H1 (cell line): ENCODE data around the gene GRAMD1B. TPM values are rescaled to one million over a fixed set of nuclear protein-coding genes. Genes with fewer than 3 reads are reported as not detected.

Source experiments
- CTCF ChIA-PET: fragments of 300-600 bp; sonication (Branson Sonifier 250); formaldehyde crosslinking; loops from one replicate; lab custom pipeline; 2021; ENCODE audit not compliant: partially characterized antibody; lab: Charles Lee
- POLR2A ChIA-PET: fragments of 300-600 bp; sonication (Branson Sonifier 250); formaldehyde crosslinking; loops from one replicate; lab custom pipeline; 2021; ENCODE audit warnings: inconsistent platforms; ENCODE audit not compliant: partially characterized antibody; lab: Charles Lee
- DNase-seq, 2 experiments: peaks; one replicate each; pipeline versions ENCODE4 v3.0.0 to v3.0.0-alpha.2; 2010 to 2022; ENCODE audit warnings: low spot score in 2 of 2, low read depth in 1 of 2, mixed read lengths in 1 of 2
- FAIRE-seq: peaks from 2 replicates; lab custom pipeline; 2011; peaks lifted over from hg19 to GRCh38; lab: Jason Lieb, UNC
- H2AFZ ChIP-seq: 2 replicates; pipeline ENCODE4 v1.8.1; 2012; ENCODE audit warnings: low read length, inconsistent platforms
- H2AK5ac ChIP-seq: 2 replicates; pipeline ENCODE4 v1.6.1; 2013; ENCODE audit warnings: low read depth, low read length
- H2BK120ac ChIP-seq: replicated peaks from 2 replicates; pipeline ENCODE3; 2013; ENCODE audit warnings: low read depth, low read length, inconsistent platforms
- H2BK12ac ChIP-seq: 2 replicates; pipeline ENCODE4 v1.6.1; 2013; ENCODE audit warnings: low read depth, low read length
- H2BK15ac ChIP-seq: 2 replicates; pipeline ENCODE4 v1.6.1; 2013; ENCODE audit warnings: low read length
- H2BK20ac ChIP-seq: 2 replicates; pipeline ENCODE4 v1.6.1; 2013; ENCODE audit warnings: low read length
- H2BK5ac ChIP-seq: 2 replicates; pipeline ENCODE4 v1.6.1; 2013; ENCODE audit warnings: low read depth, low read length
- H3K14ac ChIP-seq: 2 replicates; pipeline ENCODE4 v1.6.1; 2013; ENCODE audit warnings: inconsistent platforms; ENCODE audit not compliant: insufficient read length
- H3K18ac ChIP-seq: 2 replicates; pipeline ENCODE4 v1.6.1; 2013; ENCODE audit warnings: low read length; ENCODE audit errors: extremely low read depth
- H3K23ac ChIP-seq: 2 replicates; pipeline ENCODE4 v1.6.1; 2013; ENCODE audit warnings: inconsistent platforms; ENCODE audit not compliant: insufficient read length
- H3K23me2 ChIP-seq: 2 replicates; pipeline ENCODE4 v1.6.1; 2013; ENCODE audit warnings: low read depth, low read length
- H3K27ac ChIP-seq: 2 replicates; pipeline ENCODE4 v1.6.1; 2011; ENCODE audit warnings: low read depth, low read length, inconsistent platforms
- H3K27me3 ChIP-seq, 4 experiments: replicated peaks in 1 of 4; 1 replicate in 1 of 4; 2 replicates in 3 of 4; pipeline versions ENCODE4 v1.6.1 to v1.8.1; 2011 to 2013; ENCODE audit warnings: low read length in 3 of 4, mild to moderate bottlenecking in 3 of 4, inconsistent platforms in 2 of 4, mixed read lengths in 2 of 4, moderate library complexity in 1 of 4; ENCODE audit not compliant: control insufficient read depth in 3 of 4, insufficient read depth in 3 of 4; ENCODE audit errors: extremely low read depth in 1 of 4
- H3K36me3 ChIP-seq, 4 experiments: 2 replicates each; pipeline versions ENCODE4 v1.6.1 to v1.8.1; 2011 to 2013; ENCODE audit warnings: mild to moderate bottlenecking in 4 of 4, low read length in 3 of 4, moderate library complexity in 2 of 4, control low read depth in 1 of 4, inconsistent platforms in 1 of 4; ENCODE audit not compliant: insufficient read depth in 4 of 4, control insufficient read depth in 2 of 4
- H3K4ac ChIP-seq: replicated peaks from 2 replicates; pipeline ENCODE3; 2013; ENCODE audit warnings: low read length, low read depth, mixed read lengths, inconsistent platforms; ENCODE audit not compliant: insufficient read length
- H3K4me1 ChIP-seq, 4 experiments: replicated peaks in 1 of 4; 1 replicate in 1 of 4; 2 replicates in 3 of 4; pipeline versions ENCODE4 v1.6.1 to v1.8.1; 2011 to 2013; ENCODE audit warnings: low read length in 3 of 4, inconsistent platforms in 2 of 4, mixed read lengths in 1 of 4; ENCODE audit not compliant: insufficient read depth in 4 of 4, control insufficient read depth in 3 of 4
- H3K4me2 ChIP-seq, 2 experiments: 2 replicates each; pipeline versions ENCODE4 v1.6.1 to v1.8.1; 2011 to 2013; ENCODE audit warnings: low read depth in 2 of 2, low read length in 2 of 2, control low read depth in 1 of 2, inconsistent platforms in 1 of 2, mild to moderate bottlenecking in 1 of 2; ENCODE audit not compliant: insufficient read depth in 1 of 2
- H3K4me3 ChIP-seq, 4 experiments: fragments of 200-600, 300-600 bp in 1 of 4; sonication (generic), shearing (Covaris generic), sonication (Bioruptor Twin) in 1 of 4; 2 replicates each; pipeline versions ENCODE4 v1.5.1 to v1.8.1; 2011 to 2016; ENCODE audit warnings: low read length in 4 of 4, low read depth in 3 of 4, control low read depth in 2 of 4, inconsistent platforms in 2 of 4, mild to moderate bottlenecking in 2 of 4, mixed read lengths in 1 of 4, moderate library complexity in 1 of 4; ENCODE audit not compliant: insufficient read depth in 2 of 4; ENCODE audit errors: extremely low read depth in 1 of 4
- H3K56ac ChIP-seq: replicated peaks from 2 replicates; pipeline ENCODE3; 2013; ENCODE audit warnings: low read depth, mild to moderate bottlenecking, mixed read lengths, low read length, inconsistent platforms; ENCODE audit not compliant: insufficient read length
- H3K79me1 ChIP-seq: 2 replicates; pipeline ENCODE4 v1.6.1; 2013; ENCODE audit warnings: low read depth, low read length, control low read depth
- H3K79me2 ChIP-seq, 2 experiments: 2 replicates each; pipeline versions ENCODE4 v1.6.1 to v1.8.1; 2012 to 2013; ENCODE audit warnings: low read length in 2 of 2, mild to moderate bottlenecking in 2 of 2, inconsistent platforms in 1 of 2; ENCODE audit not compliant: insufficient read depth in 2 of 2, control insufficient read depth in 1 of 2
- H3K9ac ChIP-seq, 4 experiments: replicated peaks in 1 of 4; 1 replicate in 1 of 4; 2 replicates in 3 of 4; pipeline versions ENCODE4 v1.6.1 to v1.8.1; 2011 to 2013; ENCODE audit warnings: low read depth in 3 of 4, low read length in 3 of 4, control low read depth in 2 of 4, mild to moderate bottlenecking in 2 of 4, moderate library complexity in 2 of 4, inconsistent platforms in 1 of 4; ENCODE audit errors: extremely low read depth in 1 of 4
- H3K9me3 ChIP-seq, 2 experiments: 2 replicates each; pipeline versions ENCODE4 v1.6.1 to v1.8.1; 2012 to 2013; ENCODE audit warnings: mild to moderate bottlenecking in 2 of 2, moderate library complexity in 2 of 2, control low read depth in 1 of 2, inconsistent platforms in 1 of 2, low read depth in 1 of 2, low read length in 1 of 2, mixed read lengths in 1 of 2; ENCODE audit not compliant: insufficient read depth in 2 of 2
- H4K20me1 ChIP-seq, 2 experiments: replicated peaks in 1 of 2; 2 replicates each; pipeline versions ENCODE3 to v1.8.1; 2011 to 2013; ENCODE audit warnings: inconsistent platforms in 2 of 2, low read length in 2 of 2, mild to moderate bottlenecking in 1 of 2; ENCODE audit not compliant: insufficient read depth in 2 of 2, control insufficient read depth in 1 of 2
- H4K5ac ChIP-seq: 2 replicates; pipeline ENCODE4 v1.6.1; 2013; ENCODE audit warnings: low read length, low read depth, mixed read lengths, inconsistent platforms; ENCODE audit not compliant: insufficient read length
- H4K8ac ChIP-seq: 2 replicates; pipeline ENCODE4 v1.8.0; 2013; ENCODE audit warnings: mild to moderate bottlenecking, moderate library complexity, low read length, inconsistent platforms; ENCODE audit not compliant: insufficient read depth; ENCODE audit errors: extremely low read depth
- H4K91ac ChIP-seq: replicated peaks from 2 replicates; pipeline ENCODE3; 2013; ENCODE audit warnings: low read length, mixed read lengths, inconsistent platforms; ENCODE audit not compliant: insufficient read length
- SAP30 ChIP-seq: fragments of 300-600 bp; sonication (generic); IDR thresholded peaks from 2 replicates; pipeline ENCODE4 v1.7.1; 2012; ENCODE audit warnings: low read length, moderate library complexity, mild to moderate bottlenecking, inconsistent platforms; ENCODE audit not compliant: insufficient read depth, insufficient replicate concordance
- SP1 ChIP-seq: IDR thresholded peaks from 2 replicates; pipeline ENCODE4 v1.6.1; 2011; ENCODE audit warnings: low read depth, low read length
- WGBS, 2 experiments: shearing (Covaris generic) in 1 of 2; methylation state at CpG; one replicate each; pipeline versions ENCODE4 v1.1.6 to v1.1.7; 2013 to 2015; ENCODE audit warnings: low lambda C conversion rate in 2 of 2, mixed read lengths in 2 of 2, inconsistent platforms in 1 of 2, low coverage in 1 of 2, missing lambda C conversion rate in 1 of 2; ENCODE audit not compliant: insufficient replicate concordance in 2 of 2, insufficient coverage in 1 of 2, insufficient read length in 1 of 2; ENCODE audit errors: extremely low coverage in 1 of 2, missing lambda C conversion rate in 1 of 2; 5-methylcytosine and 5-hydroxymethylcytosine counted together
- polyA plus RNA-seq, 7 experiments: library from polyadenylated mRNA; depleted of rRNA in 3 of 7; stranded (reverse) in 5 of 7; unstranded in 2 of 7; fragments of >200 nt in 5 of 7; fragments of 200-250 nt in 2 of 7; gene quantifications; 1 replicate in 5 of 7; 2 replicates in 1 of 7; 4 replicates in 1 of 7; pipeline versions ENCODE4 v1.2.1 to v1.2.3, GENCODE V29; 2011 to 2013; ENCODE audit warnings: missing spikeins in 2 of 7, mixed read lengths in 2 of 7
- total RNA-seq: library from RNA; stranded (reverse); fragmentation: NEBNext Ultra II Directional; extraction: Animal tissue kit (Norgen Biotek cat#: 25700); gene quantifications from 2 replicates; pipeline ENCODE4 v1.2.1, GENCODE V29; 2021

Gene GRAMD1B
- total and polyA plus RNA-seq, 2 of the 8 experiments (the other 6 are each of a cell fraction or from before 2014, with no cell fraction given), result 10.1 to 21.2 TPM

DNA sequence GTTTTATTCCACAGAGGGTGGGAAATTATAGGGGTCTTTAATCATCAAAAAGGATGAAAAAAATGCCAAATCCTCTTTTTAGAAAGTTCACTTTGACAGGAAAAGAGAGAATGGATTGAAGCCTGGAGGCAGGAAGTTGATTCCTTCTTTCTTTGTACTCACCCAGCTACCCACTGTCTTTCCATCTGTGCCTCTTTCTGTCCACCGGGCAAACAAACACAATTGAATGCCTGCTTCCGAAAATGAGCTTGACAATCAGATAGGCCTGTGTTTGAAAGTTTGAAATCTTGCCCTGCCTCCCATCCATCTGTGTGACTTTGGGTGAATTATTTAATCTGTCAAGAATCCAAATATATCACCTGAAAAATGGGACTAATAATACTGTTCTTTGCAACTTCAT, 143.2 kb downstream of the GRAMD1B start:
- H2BK15ac ChIP-seq, result no peak overlapping the region
- no peak overlapping the region for H4K91ac ChIP-seq
- H2BK20ac ChIP-seq, result no peak overlapping the region
- H3K56ac ChIP-seq, result no peak overlapping the region
- no peak overlapping the region for H3K9ac ChIP-seq
- no peak overlapping the region for H3K27ac ChIP-seq
- peaks cover 0 to 13% (median 6%) of the 10 kb centered on the region in 4 experiments; a peak in 6 of 7 replicates for H3K4me1 ChIP-seq
- DNase-seq (no peak), FAIRE-seq (no peak)
- H3K18ac ChIP-seq, result no peak overlapping the region
- no peak overlapping the region for H2BK5ac ChIP-seq
- H2BK120ac ChIP-seq, result no peak overlapping the region
- no peak overlapping the region for H4K8ac ChIP-seq
- H3K36me3 ChIP-seq, result no peaks in the 10 kb centered on the region
- H3K9me3 ChIP-seq, result no peaks in the 10 kb centered on the region
- H2AK5ac ChIP-seq, result no peak overlapping the region
- no peaks in the 10 kb centered on the region for H3K79me2 ChIP-seq
- no peak overlapping the region for H3K14ac ChIP-seq
- no peak overlapping the region for H4K5ac ChIP-seq
- ChIA-PET CTCF (interaction anchor here (0.6 to 8.0 kb wide), 9 partner anchors 8 to 333 kb away, joined by 3 to 114 read pairs (median 6); no protein-coding TSS in a partner anchor), POLR2A (interaction anchor here (0.7 to 1.0 kb wide), 2 partner anchors 12 to 38 kb away, joined by 3 read pairs; no protein-coding TSS in a partner anchor)
- H3K4ac ChIP-seq, result no peak overlapping the region
- H2AFZ ChIP-seq, result no peak overlapping the region
- no peak overlapping the region for H3K4me3 ChIP-seq
- H2BK12ac ChIP-seq, result no peak overlapping the region
- no peak overlapping the region for H3K4me2 ChIP-seq
- no peaks in the 10 kb centered on the region for H3K27me3 ChIP-seq
- no peaks in the 10 kb centered on the region for H3K23me2 ChIP-seq
- H3K79me1 ChIP-seq, result no peaks in the 10 kb centered on the region
- H3K23ac ChIP-seq, result no peak overlapping the region
- no peaks in the 10 kb centered on the region for H4K20me1 ChIP-seq
- WGBS, 2 experiments, result 41% methylated on average over 2 of the region's 2 CpGs; no CpG with 5 or more reads in 1 of the 2 experiments
- TF ChIP-seq SAP30 (no peak), SP1 (no peak)
